Muscle layer of duodenum (tissue), 2 donors: ENCODE measurements around the gene FAM120B.

Experiments
- H3K27ac ChIP-seq: one replicate; pipeline ENCODE4 v1.7.0; 2013; ENCODE audit warnings: mild to moderate bottlenecking, low read length
- H3K27me3 ChIP-seq: one replicate; pipeline ENCODE4 v1.7.0; 2013; ENCODE audit warnings: low read depth, mild to moderate bottlenecking, control low read depth, low read length
- H3K36me3 ChIP-seq, 2 donors: one replicate each; pipeline ENCODE4 v1.7.0; 2013; ENCODE audit warnings: low read length in 2 of 2, control low read depth in 1 of 2, mild to moderate bottlenecking in 1 of 2; ENCODE audit not compliant: insufficient read depth in 2 of 2, control insufficient read depth in 1 of 2
- H3K4me1 ChIP-seq, 2 donors: one replicate each; pipeline ENCODE4 v1.7.0; 2013; ENCODE audit warnings: low read length in 2 of 2, mild to moderate bottlenecking in 2 of 2, control low read depth in 1 of 2, moderate library complexity in 1 of 2; ENCODE audit not compliant: insufficient read depth in 2 of 2, control insufficient read depth in 1 of 2
- H3K4me3 ChIP-seq, 2 donors: one replicate each; pipeline ENCODE4 v1.7.0; 2013; ENCODE audit warnings: low read length in 2 of 2, low read depth in 1 of 2, mild to moderate bottlenecking in 1 of 2
- H3K9me3 ChIP-seq, 2 donors: one replicate each; pipeline ENCODE4 v1.7.0; 2013; ENCODE audit warnings: low read length in 2 of 2, control low read depth in 1 of 2, mild to moderate bottlenecking in 1 of 2; ENCODE audit not compliant: control insufficient read depth in 1 of 2
- donor health status: healthy.

Gene FAM120B

GRCh38 chr6:170367241-170367640 is 60.7 kb downstream of the FAM120B start:
- no peaks in the 10 kb centered on the region for H3K27me3 ChIP-seq
- H3K9me3 ChIP-seq, result no peaks in the 10 kb centered on the region
- H3K4me3 ChIP-seq, result no peak overlapping the region
- peaks cover 0 to 7% of the 10 kb centered on the region in 2 donors for H3K4me1 ChIP-seq
- H3K36me3 ChIP-seq, result peaks cover 8 to 23% of the 10 kb centered on the region in 2 donors
- H3K27ac ChIP-seq, result no peak overlapping the region

GRCh38 chr6:170368544-170368943 is 62.0 kb downstream of the FAM120B start:
- Histone ChIP-seq H3K9me3 (no peaks in the 10 kb centered on the region), H3K27me3 (no peaks in the 10 kb centered on the region), H3K36me3 (peaks cover 8 to 13% of the 10 kb centered on the region in 2 donors), H3K27ac (no peak overlapping the region), H3K4me3 (no peak overlapping the region), H3K4me1 (peaks cover 0 to 7% of the 10 kb centered on the region in 2 donors)

- Histone ChIP-seq H3K36me3 (peaks cover 6 to 8% of the 10 kb centered on the region in 2 donors), H3K9me3 (no peaks in the 10 kb centered on the region), H3K27ac (no peak overlapping the region), H3K4me1 (peaks cover 0 to 7% of the 10 kb centered on the region in 2 donors), H3K4me3 (no peak overlapping the region), H3K27me3 (no peaks in the 10 kb centered on the region)
These were observed 62.8 kb downstream of the FAM120B start for GRCh38 chr6:170369403-170369802.

- H3K27me3 ChIP-seq, result no peaks in the 10 kb centered on the region
- peaks cover 4 to 11% of the 10 kb centered on the region in 2 donors for H3K36me3 ChIP-seq
- no peak overlapping the region for H3K27ac ChIP-seq
- H3K9me3 ChIP-seq, result no peaks in the 10 kb centered on the region
- no peak overlapping the region for H3K4me3 ChIP-seq
- H3K4me1 ChIP-seq, result peaks cover 0 to 7% of the 10 kb centered on the region in 2 donors
These were observed 63.9 kb downstream of the FAM120B start for GRCh38 chr6:170370416-170370815.

- H3K4me1 ChIP-seq, result peaks cover 0 to 7% of the 10 kb centered on the region in 2 donors
- no peak overlapping the region for H3K4me3 ChIP-seq
- peaks cover 7 to 17% of the 10 kb centered on the region in 2 donors for H3K36me3 ChIP-seq
- no peaks in the 10 kb centered on the region for H3K9me3 ChIP-seq
- no peaks in the 10 kb centered on the region for H3K27me3 ChIP-seq
- H3K27ac ChIP-seq, result no peak overlapping the region
These were observed 64.5 kb downstream of the FAM120B start for GRCh38 chr6:170371080-170371479.

GRCh38 chr6:170371588-170371987 is 65.0 kb downstream of the FAM120B start:
- no peak overlapping the region for H3K27ac ChIP-seq
- no peak overlapping the region for H3K4me3 ChIP-seq
- H3K27me3 ChIP-seq, result no peaks in the 10 kb centered on the region
- H3K9me3 ChIP-seq, result no peaks in the 10 kb centered on the region
- H3K36me3 ChIP-seq, result peaks cover 12 to 17% of the 10 kb centered on the region in 2 donors
- peaks cover 0 to 7% of the 10 kb centered on the region in 2 donors for H3K4me1 ChIP-seq

- no peaks in the 10 kb centered on the region for H3K27me3 ChIP-seq
These were observed 66.1 kb downstream of the FAM120B start for GRCh38 chr6:170372380-170373325.

GRCh38 chr6:170374571-170375444 is 68.2 kb downstream of the FAM120B start:
- H3K36me3 ChIP-seq, result peaks cover 15 to 17% of the 10 kb centered on the region in 2 donors
- H3K4me1 ChIP-seq, result peaks cover 0 to 7% of the 10 kb centered on the region in 2 donors
- no peaks in the 10 kb centered on the region for H3K9me3 ChIP-seq
- H3K27ac ChIP-seq, result no peak overlapping the region
- no peaks in the 10 kb centered on the region for H3K27me3 ChIP-seq
- no peak overlapping the region for H3K4me3 ChIP-seq

More at GRCh38 chr6:170372380-170373325, 66.1 kb downstream of the FAM120B start:
- Histone ChIP-seq H3K36me3 (peaks cover 15 to 17% of the 10 kb centered on the region in 2 donors), H3K27ac (no peak overlapping the region), H3K4me3 (no peak overlapping the region), H3K9me3 (no peaks in the 10 kb centered on the region), H3K4me1 (peaks cover 0 to 7% of the 10 kb centered on the region in 2 donors)

- H3K4me1 ChIP-seq, result peaks cover 0 to 6% of the 10 kb centered on the region in 2 donors
- peaks cover 15 to 16% of the 10 kb centered on the region in 2 donors for H3K36me3 ChIP-seq
- no peak overlapping the region for H3K27ac ChIP-seq
- H3K9me3 ChIP-seq, result no peaks in the 10 kb centered on the region
- H3K27me3 ChIP-seq, result no peaks in the 10 kb centered on the region
- H3K4me3 ChIP-seq, result no peak overlapping the region
These were observed 69.1 kb downstream of the FAM120B start for GRCh38 chr6:170375661-170376060.

- no peak overlapping the region for H3K4me3 ChIP-seq
- no peaks in the 10 kb centered on the region for H3K9me3 ChIP-seq
- H3K27me3 ChIP-seq, result no peaks in the 10 kb centered on the region
- no peak overlapping the region for H3K27ac ChIP-seq
- H3K4me1 ChIP-seq, result no peaks in the 10 kb centered on the region
- H3K36me3 ChIP-seq, result peaks cover 10 to 15% of the 10 kb centered on the region in 2 donors
These were observed 70.0 kb downstream of the FAM120B start for GRCh38 chr6:170376386-170377043.
